Keratinocyte (primary cell): ENCODE measurements around the gene CADM3. TPM values are rescaled to one million over a fixed set of nuclear protein-coding genes. Genes with fewer than 3 reads are reported as not detected.

Source experiments
- DNase-seq: peaks from one replicate; pipeline ENCODE4 v3.0.0-alpha.2; 2011; ENCODE audit warnings: low read depth, missing footprints, low spot score
- FAIRE-seq: peaks from 2 replicates; lab custom pipeline; 2011; peaks lifted over from hg19 to GRCh38; lab: Jason Lieb, UNC
- H2AFZ ChIP-seq: 2 replicates; pipeline ENCODE4 v1.6.0; 2012; ENCODE audit warnings: low read length, control low read depth, inconsistent platforms; ENCODE audit not compliant: control insufficient read depth
- H3K27ac ChIP-seq: 2 replicates; pipeline ENCODE4 v1.5.1; 2011; ENCODE audit warnings: low read length; ENCODE audit not compliant: control insufficient read depth, insufficient read depth
- H3K27me3 ChIP-seq: 3 replicates; pipeline ENCODE4 v1.6.0; 2011; ENCODE audit warnings: low read length; ENCODE audit not compliant: control insufficient read depth, insufficient read depth; ENCODE audit errors: extremely low read depth
- H3K36me3 ChIP-seq, 2 experiments: 2 replicates in 1 of 2; 3 replicates in 1 of 2; pipeline ENCODE4 v1.5.1; 2011; ENCODE audit warnings: low read length in 2 of 2, mild to moderate bottlenecking in 1 of 2; ENCODE audit not compliant: control insufficient read depth in 2 of 2, insufficient read depth in 2 of 2; ENCODE audit errors: extremely low read depth in 1 of 2
- H3K4me1 ChIP-seq: 3 replicates; pipeline ENCODE4 v1.5.1; 2011; ENCODE audit warnings: low read length; ENCODE audit not compliant: control insufficient read depth, insufficient read depth; ENCODE audit errors: extremely low read depth
- H3K4me2 ChIP-seq: 3 replicates; pipeline ENCODE4 v1.6.0; 2011; ENCODE audit warnings: low read depth, low read length; ENCODE audit not compliant: control insufficient read depth, insufficient read depth; ENCODE audit errors: extremely low read depth
- H3K4me3 ChIP-seq, 3 experiments: fragments of 200-600 bp in 1 of 3; sonication (generic) in 1 of 3; 2 replicates in 2 of 3; 3 replicates in 1 of 3; pipeline ENCODE4 v1.5.1; 2011 to 2016; ENCODE audit warnings: low read length in 3 of 3, mild to moderate bottlenecking in 3 of 3, control low read depth in 2 of 3, inconsistent platforms in 1 of 3, low read depth in 1 of 3, mixed read lengths in 1 of 3, mixed run types in 1 of 3, moderate library complexity in 1 of 3; ENCODE audit not compliant: control insufficient read depth in 2 of 3, insufficient read depth in 2 of 3; ENCODE audit errors: extremely low read depth in 1 of 3
- H3K79me2 ChIP-seq: 2 replicates; pipeline ENCODE4 v1.6.0; 2012; ENCODE audit warnings: low read length; ENCODE audit not compliant: control insufficient read depth, insufficient read depth
- H3K9ac ChIP-seq: 3 replicates; pipeline ENCODE4 v1.6.0; 2011; ENCODE audit warnings: low read length; ENCODE audit not compliant: control insufficient read depth, insufficient read depth; ENCODE audit errors: extremely low read depth
- H3K9me1 ChIP-seq: 3 replicates; pipeline ENCODE4 v1.6.0; 2011; ENCODE audit warnings: low read length; ENCODE audit not compliant: control insufficient read depth, insufficient read depth; ENCODE audit errors: extremely low read depth
- H3K9me3 ChIP-seq: 2 replicates; pipeline ENCODE4 v1.5.1; 2012; ENCODE audit warnings: low read depth, low read length; ENCODE audit not compliant: control insufficient read depth
- H4K20me1 ChIP-seq: 3 replicates; pipeline ENCODE4 v1.6.0; 2011; ENCODE audit warnings: low read length; ENCODE audit not compliant: control insufficient read depth, insufficient read depth; ENCODE audit errors: extremely low read depth
- EZH2 ChIP-seq: IDR thresholded peaks from one replicate; pipeline ENCODE4 v1.6.1; 2012; ENCODE audit warnings: inconsistent platforms, mild to moderate bottlenecking, low read length, moderate library complexity
- dilution Hi-C: fragments of 300-500 bp; cut with MboI; formaldehyde crosslinking; loops from one replicate; pipeline ENCODE4 v1.7.0; 2020; ENCODE audit warnings: low sequenced_read_pairs; ENCODE audit not compliant: extremely low pct_ligation_motif_present
- polyA plus RNA-seq, 5 experiments: library from polyadenylated mRNA; depleted of rRNA in 3 of 5; stranded (reverse) in 3 of 5; stranded (forward) in 1 of 5; unstranded in 1 of 5; fragments of >200 nt; gene quantifications; 1 replicate in 1 of 5; 2 replicates in 3 of 5; 3 replicates in 1 of 5; pipeline versions ENCODE4 v1.2.1 to v1.2.3, GENCODE V29; 2011 to 2012; ENCODE audit warnings: missing spikeins in 2 of 5, low read depth in 1 of 5, low replicate concordance in 1 of 5
- TF ChIP-seq, protein P1 (sequence below), 3 experiments: IDR thresholded peaks in 1 of 3; conservative IDR thresholded peaks in 1 of 3; optimal IDR thresholded peaks in 1 of 3; 2 replicates in 2 of 3; 3 replicates in 1 of 3; pipeline versions ENCODE3 to v1.5.1; 2011; ENCODE audit warnings: low read length in 3 of 3, mild to moderate bottlenecking in 3 of 3, moderate library complexity in 2 of 3, control low read depth in 1 of 3, inconsistent platforms in 1 of 3; ENCODE audit not compliant: insufficient read depth in 2 of 3; ENCODE audit errors: extremely low read depth in 1 of 3

The CADM3 gene
- polyA plus RNA-seq, 1 donor (not counting 4 experiments of a cell fraction or from before 2014, with no cell fraction given), result not detected

GRCh38 chr1:159123587-159123986 lies 47.8 kb upstream of the CADM3 start:
- TF ChIP-seq, protein P1, sequence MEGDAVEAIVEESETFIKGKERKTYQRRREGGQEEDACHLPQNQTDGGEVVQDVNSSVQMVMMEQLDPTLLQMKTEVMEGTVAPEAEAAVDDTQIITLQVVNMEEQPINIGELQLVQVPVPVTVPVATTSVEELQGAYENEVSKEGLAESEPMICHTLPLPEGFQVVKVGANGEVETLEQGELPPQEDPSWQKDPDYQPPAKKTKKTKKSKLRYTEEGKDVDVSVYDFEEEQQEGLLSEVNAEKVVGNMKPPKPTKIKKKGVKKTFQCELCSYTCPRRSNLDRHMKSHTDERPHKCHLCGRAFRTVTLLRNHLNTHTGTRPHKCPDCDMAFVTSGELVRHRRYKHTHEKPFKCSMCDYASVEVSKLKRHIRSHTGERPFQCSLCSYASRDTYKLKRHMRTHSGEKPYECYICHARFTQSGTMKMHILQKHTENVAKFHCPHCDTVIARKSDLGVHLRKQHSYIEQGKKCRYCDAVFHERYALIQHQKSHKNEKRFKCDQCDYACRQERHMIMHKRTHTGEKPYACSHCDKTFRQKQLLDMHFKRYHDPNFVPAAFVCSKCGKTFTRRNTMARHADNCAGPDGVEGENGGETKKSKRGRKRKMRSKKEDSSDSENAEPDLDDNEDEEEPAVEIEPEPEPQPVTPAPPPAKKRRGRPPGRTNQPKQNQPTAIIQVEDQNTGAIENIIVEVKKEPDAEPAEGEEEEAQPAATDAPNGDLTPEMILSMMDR (optimal IDR thresholded peaks at IDR 0.05 in 1 of 3, IDR thresholded peaks at IDR 0.05 in 1 of 3, conservative IDR thresholded peaks at IDR 0.05 in 1 of 3; ENCODE audit: extremely low read depth in 1 of 3, insufficient read depth in 2 of 3, low read length in 3 of 3), result no peak
- no peak for TF ChIP-seq EZH2
- H2AFZ ChIP-seq, result no peak overlapping the region
- H4K20me1 ChIP-seq, result no peaks in the 10 kb centered on the region
- H3K4me3 ChIP-seq, result no peak overlapping the region
- H3K27ac ChIP-seq, result no peak overlapping the region
- no peak overlapping the region for H3K4me2 ChIP-seq
- no peak overlapping the region for H3K9ac ChIP-seq
- FAIRE-seq (no peak), DNase-seq (no peak)
- H3K79me2 ChIP-seq, result no peaks in the 10 kb centered on the region
- H3K9me3 ChIP-seq, result no peaks in the 10 kb centered on the region
- no peaks in the 10 kb centered on the region for H3K27me3 ChIP-seq
- no peaks in the 10 kb centered on the region for H3K36me3 ChIP-seq
- H3K4me1 ChIP-seq, result no peaks in the 10 kb centered on the region
- dilution Hi-C loops, result no loop called here
- H3K9me1 ChIP-seq, result no peaks in the 10 kb centered on the region

DNA sequence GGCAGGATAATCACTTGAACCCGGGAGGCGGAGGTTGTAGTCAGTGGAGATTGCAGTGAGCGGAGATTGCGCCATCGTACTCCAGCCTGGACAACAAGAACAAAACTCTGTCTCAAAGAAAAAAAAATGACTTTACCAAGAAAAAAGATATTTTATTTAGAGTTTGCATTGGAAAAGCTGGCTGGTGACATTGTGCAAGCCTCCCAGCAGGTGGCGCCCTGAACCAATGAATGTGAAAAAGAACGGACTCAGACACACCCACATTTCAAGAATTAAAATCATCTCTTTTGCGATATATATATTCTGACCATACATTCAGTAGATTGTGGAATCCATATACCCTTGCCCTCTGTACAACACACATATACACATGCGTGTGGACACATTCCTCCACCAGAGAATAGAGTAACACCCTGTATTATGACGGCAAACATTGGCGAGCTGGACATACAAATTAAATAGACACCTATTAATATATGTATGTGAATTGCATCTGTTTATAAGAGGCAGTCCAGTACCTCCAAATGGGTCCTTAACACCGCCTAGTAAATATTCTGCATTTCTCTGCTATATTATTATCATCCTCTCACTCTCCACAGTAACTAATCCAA lies 39.0 kb upstream of the CADM3 start:
- FAIRE-seq, result peak; percentile 67
- H3K27me3 ChIP-seq, result peaks cover 5% of the 10 kb centered on the region
- dilution Hi-C loops, result no loop called here

More for the DNA sequence above, 39.0 kb upstream of the CADM3 start:
- H3K9me3 ChIP-seq, result no peaks in the 10 kb centered on the region
- H3K36me3 ChIP-seq, result no peaks in the 10 kb centered on the region
- H3K9ac ChIP-seq, result no peak overlapping the region
- no peak overlapping the region for H3K4me3 ChIP-seq
- H3K79me2 ChIP-seq, result no peaks in the 10 kb centered on the region
- DNase-seq, result no peak
- TF ChIP-seq, protein P1 (optimal IDR thresholded peaks at IDR 0.05 in 1 of 3, IDR thresholded peaks at IDR 0.05 in 1 of 3, conservative IDR thresholded peaks at IDR 0.05 in 1 of 3; ENCODE audit: extremely low read depth in 1 of 3, insufficient read depth in 2 of 3, low read length in 3 of 3), result peak; percentile 72 to 83 (median 76)
- TF ChIP-seq EZH2, result no peak
- no peak overlapping the region for H3K27ac ChIP-seq
- no peaks in the 10 kb centered on the region for H3K4me1 ChIP-seq
- H3K9me1 ChIP-seq, result peaks cover 2% of the 10 kb centered on the region
- no peak overlapping the region for H2AFZ ChIP-seq
- no peaks in the 10 kb centered on the region for H4K20me1 ChIP-seq
- H3K4me2 ChIP-seq, result no peak overlapping the region
